Adrenal gland (tissue), 12 donors: Measurements from ENCODE around the gene MUC13. TPM values are rescaled to one million over a fixed set of nuclear protein-coding genes. Genes with fewer than 3 reads are reported as not detected.

ENCODE experiments used
- DNase-seq, 7 donors: peaks; one replicate each; pipeline ENCODE4 v3.0.0-alpha.2; 2019 to 2020
- H3K27ac ChIP-seq, 5 donors: fragments of 200-600 bp; sonication (generic) in 4 of 5; 1 replicate in 3 of 5; 2 replicates in 2 of 5; pipeline versions ENCODE4 v1.5.1 to v1.8.0; 2016 to 2020; ENCODE audit warnings: mild to moderate bottlenecking in 1 of 5
- H3K27me3 ChIP-seq: fragments of 200-600 bp; 2 replicates; pipeline ENCODE4 v1.8.0; 2021
- H3K36me3 ChIP-seq, 2 donors: fragments of 200-600 bp; replicated peaks in 1 of 2; 1 replicate in 1 of 2; 2 replicates in 1 of 2; pipeline versions ENCODE4 v1.5.1 to v1.8.0; 2018 to 2022
- H3K4me1 ChIP-seq, 2 donors: fragments of 200-600 bp; replicated peaks in 1 of 2; 1 replicate in 1 of 2; 2 replicates in 1 of 2; pipeline versions ENCODE4 v1.5.1 to v1.8.0; 2018 to 2021
- H3K4me3 ChIP-seq, 4 donors: fragments of 200-600 bp; sonication (generic) in 3 of 4; one replicate each; pipeline ENCODE4 v1.5.1; 2016 to 2018
- H3K9me3 ChIP-seq, 3 donors: fragments of 200-600 bp; sonication (generic) in 1 of 3; replicated peaks in 1 of 3; 1 replicate in 2 of 3; 2 replicates in 1 of 3; pipeline versions ENCODE4 v1.5.1 to v1.8.0; 2016 to 2021
- CTCF ChIP-seq, 6 experiments: fragments of 450-650 bp in 4 of 6; fragments of 200-600 bp in 2 of 6; sonication (generic) in 1 of 6; IDR thresholded peaks; 1 replicate in 5 of 6; 2 replicates in 1 of 6; pipeline versions ENCODE4 v1.5.1 to v1.8.0; 2016 to 2021; ENCODE audit warnings: antibody characterized with exemption in 6 of 6, mild to moderate bottlenecking in 2 of 6, moderate library complexity in 1 of 6
- POLR2A ChIP-seq, 2 donors: fragments of 450-650 bp; IDR thresholded peaks; one replicate each; pipeline ENCODE4 v1.6.1; 2017; ENCODE audit warnings: antibody characterized with exemption in 2 of 2, mild to moderate bottlenecking in 2 of 2, moderate library complexity in 1 of 2
- WGBS, 4 donors: extraction: QIAGEN DNeasy Blood & Tissue Kit in 2 of 4; methylation state at CpG; one replicate each; pipeline versions ENCODE4 v1.1.5 to v1.1.7; 2013 to 2017; 5-methylcytosine and 5-hydroxymethylcytosine counted together
- intact Hi-C, 2 donors: fragments of 100-400 bp; cut with DNase I; formaldehyde crosslinking; loops; one replicate each; pipeline versions ENCODE4 v1.14.1 to v1.15.0; 2022 to 2023
- polyA plus RNA-seq, 3 donors: library from polyadenylated mRNA; stranded (reverse); fragments of 200-250 nt in 2 of 3; fragments of 350-450 nt in 1 of 3; fragmentation: Illumina TruSeq in 1 of 3; extraction: RNeasy Lipid Tissue Mini Kit (QIAGEN cat#74804) in 1 of 3; gene quantifications; one replicate each; pipeline ENCODE4 v1.2.3, GENCODE V29; 2013 to 2014
- total RNA-seq, 9 donors: library from RNA; depleted of rRNA in 4 of 9; stranded (reverse); fragments of >200 nt in 4 of 9; fragments of 120-200 nt in 1 of 9; fragmentation: NEBNext Ultra II Directional in 1 of 9; extraction: Animal tissue kit (Norgen Biotek cat#: 25700) in 1 of 9; gene quantifications; one replicate each; pipeline versions ENCODE4 v1.1.0 to v1.2.4, GENCODE V29; 2013 to 2023
- donor health status: healthy with polysubstance abuse.
- donor health status: Bipolar disorder and iron deficiency.
- donor health status: DM: yes; HTN: yes; CAD: no.
- donor health status: DM: no; HTN: no; CAD: no.
- donor health status: DM: no; HTN: no; CAD: no.
- donor health status: DM: yes; HTN: yes; CAD: no.

The MUC13 gene
- total and polyA plus RNA-seq, 12 donors, result 0.06 to 2.6 (median 0.11) TPM; not detected in 5

- H3K27me3 ChIP-seq, result no peaks in the 10 kb centered on the region
Measured at GRCh38 chr3:124950026-124950425, 15.5 kb upstream of the MUC13 start.

GRCh38 chr3:124942613-124943012 is 8.1 kb upstream of the MUC13 start:
- Histone ChIP-seq H3K9me3 (no peaks in the 10 kb centered on the region), H3K36me3 (no peaks in the 10 kb centered on the region), H3K4me3 (no peak overlapping the region), H3K4me1 (no peaks in the 10 kb centered on the region), H3K27me3 (no peaks in the 10 kb centered on the region), H3K27ac (no peak overlapping the region)
- no peak for DNase-seq
- no peak for TF ChIP-seq CTCF (IDR thresholded peaks at IDR 0.05)
- TF ChIP-seq POLR2A (IDR thresholded peaks at IDR 0.05), result no peak
- intact Hi-C loops, result no loop called here
- 78 to 91% (median 87%) methylated on average over 2 of the region's 2 CpGs for WGBS, 4 donors

More at GRCh38 chr3:124950026-124950425, 15.5 kb upstream of the MUC13 start:
- intact Hi-C loops, result no loop called here
- TF ChIP-seq CTCF (IDR thresholded peaks at IDR 0.05), result no peak
- no peak for TF ChIP-seq POLR2A (IDR thresholded peaks at IDR 0.05)
- DNase-seq, result no peak
- Histone ChIP-seq H3K9me3 (no peaks in the 10 kb centered on the region), H3K27ac (no peak overlapping the region), H3K4me1 (no peaks in the 10 kb centered on the region), H3K4me3 (no peak overlapping the region), H3K36me3 (no peaks in the 10 kb centered on the region)
- 75 to 84% (median 82%) methylated on average over 3 of the region's 3 CpGs for WGBS, 4 donors

- no peaks in the 10 kb centered on the region for H3K27me3 ChIP-seq
Measured at GRCh38 chr3:124941771-124942170, 7.2 kb upstream of the MUC13 start.

GRCh38 chr3:124939661-124940060 is 5.1 kb upstream of the MUC13 start:
- whole genome bisulfite sequencing, 4 donors, result 67 to 86% (median 78%) methylated on average over 4 of the region's 4 CpGs
- DNase-seq, result no peak
- TF ChIP-seq POLR2A (IDR thresholded peaks at IDR 0.05) (no peak), CTCF (IDR thresholded peaks at IDR 0.05) (no peak)

More at GRCh38 chr3:124941771-124942170, 7.2 kb upstream of the MUC13 start:
- 75 to 83% (median 79%) methylated on average over 12 of the region's 12 CpGs for WGBS, 4 donors
- Histone ChIP-seq H3K4me3 (no peak overlapping the region), H3K4me1 (no peaks in the 10 kb centered on the region), H3K27ac (no peak overlapping the region), H3K9me3 (no peaks in the 10 kb centered on the region), H3K36me3 (no peaks in the 10 kb centered on the region)
- intact Hi-C loops, result no loop called here
- no peak for DNase-seq
- TF ChIP-seq CTCF (IDR thresholded peaks at IDR 0.05) (no peak), POLR2A (IDR thresholded peaks at IDR 0.05) (no peak)

More at GRCh38 chr3:124939661-124940060, 5.1 kb upstream of the MUC13 start:
- intact Hi-C loops, result no loop called here
- Histone ChIP-seq H3K4me1 (no peaks in the 10 kb centered on the region), H3K36me3 (no peaks in the 10 kb centered on the region), H3K9me3 (no peaks in the 10 kb centered on the region), H3K27me3 (no peaks in the 10 kb centered on the region), H3K4me3 (no peak overlapping the region), H3K27ac (no peak overlapping the region)
